Right cardiac atrium (tissue), 5 donors: ENCODE results near the gene UBE2F. TPM values are rescaled to one million over a fixed set of nuclear protein-coding genes. Genes with fewer than 3 reads are reported as not detected.
A peak's percentile ranks its signal among the peaks of the same experiment; 100 is the strongest.

Experiments used
- ATAC-seq, 2 donors: fragments of 200-7000 bp; cut with Tn5 transposase; one replicate each; pipeline versions ENCODE4 v1.8.0 to v1.9.1; 2020; ENCODE audit warnings: moderate library complexity in 2 of 2, mild to moderate bottlenecking in 1 of 2
- DNase-seq, 3 donors: peaks; one replicate each; pipeline ENCODE4 v3.0.0-alpha.2; 2020
- H3K27ac ChIP-seq: one replicate; pipeline ENCODE4 v1.5.1; 2013; ENCODE audit warnings: mild to moderate bottlenecking, low read length, control low read depth, moderate library complexity
- H3K27me3 ChIP-seq: one replicate; pipeline ENCODE4 v1.6.1; 2013; ENCODE audit not compliant: control insufficient read depth, insufficient read depth
- H3K4me1 ChIP-seq: one replicate; pipeline ENCODE4 v1.6.1; 2013; ENCODE audit warnings: low read length; ENCODE audit not compliant: control insufficient read depth, insufficient read depth
- H3K4me3 ChIP-seq: one replicate; pipeline ENCODE4 v1.5.1; 2013; ENCODE audit warnings: low read length, control low read depth
- H3K9me3 ChIP-seq: one replicate; pipeline ENCODE4 v1.6.1; 2013; ENCODE audit warnings: low read length; ENCODE audit not compliant: control insufficient read depth
- WGBS: extraction: QIAGEN DNeasy Blood & Tissue Kit; methylation state at CpG from one replicate; pipeline ENCODE4 v1.1.7; 2013; 5-methylcytosine and 5-hydroxymethylcytosine counted together
- intact Hi-C, 4 donors: fragments of 100-400 bp; cut with DNase I; formaldehyde crosslinking; loops; one replicate each; pipeline versions ENCODE4 v1.11.0 to v1.14.0; 2022 to 2023
- polyA plus RNA-seq: library from polyadenylated mRNA; stranded (reverse); fragments of 200-250 nt; gene quantifications from one replicate; pipeline ENCODE4 v1.2.3, GENCODE V29; 2013
- total RNA-seq, 4 donors: library from RNA; stranded (reverse); fragmentation: NEBNext Ultra II Directional; extraction: Animal tissue kit (Norgen Biotek cat#: 25700); gene quantifications; one replicate each; pipeline ENCODE4 v1.2.1, GENCODE V29; 2021
- donor health status: healthy with polysubstance abuse.
- donor health status: DM: no; HTN: yes; CAD: no.
- donor health status: DM: no; HTN: no; CAD: no.
- donor health status: DM: no; HTN: yes; CAD: no; lungs with severe emphysema.
- donor health status: DM: yes; HTN: yes; CAD: no.

UBE2F gene
- total and polyA plus RNA-seq, 5 donors = 95.9 to 118 (median 106) TPM

DNA sequence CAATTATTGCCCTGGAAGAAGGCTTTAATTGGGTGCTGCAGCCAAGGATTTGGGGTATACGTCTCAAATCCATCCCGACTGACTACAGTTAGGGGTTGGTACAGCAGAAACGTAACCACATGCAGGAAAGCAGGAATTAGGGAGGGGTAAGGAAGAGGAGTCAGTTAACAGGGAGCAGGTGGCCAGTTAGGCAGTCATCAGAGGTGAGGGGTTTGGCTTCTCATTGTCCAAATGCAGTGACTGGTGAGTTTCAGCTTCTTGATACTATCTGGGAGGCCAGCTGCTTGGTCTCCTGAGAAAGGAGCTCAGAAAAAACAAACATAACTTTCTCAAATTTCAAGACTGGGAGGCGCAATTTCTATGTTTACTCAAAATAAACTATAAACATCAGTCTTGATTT is 38.8 kb upstream of the UBE2F start:
- 85% methylated on average over 4 of the region's 4 CpGs for WGBS
- H3K4me3 ChIP-seq = no peak overlapping the region
- no peak for ATAC-seq
- no peaks in the 10 kb centered on the region for H3K4me1 ChIP-seq
- H3K9me3 ChIP-seq = no peaks in the 10 kb centered on the region
- H3K27me3 ChIP-seq = no peaks in the 10 kb centered on the region
- H3K27ac ChIP-seq = no peak overlapping the region
- DNase-seq = no peak
- intact Hi-C loops = no loop called here

- DNase-seq = no peak
- Histone ChIP-seq H3K27me3 (no peaks in the 10 kb centered on the region), H3K27ac (no peak overlapping the region), H3K4me3 (no peak overlapping the region), H3K4me1 (no peaks in the 10 kb centered on the region), H3K9me3 (no peaks in the 10 kb centered on the region)
- intact Hi-C loops = no loop called here
- no peak for ATAC-seq
- WGBS = 96% methylated on average over 9 of the region's 9 CpGs
Observed at GRCh38 chr2:237929979-237930378, 36.8 kb upstream of the UBE2F start.

GRCh38 chr2:237931205-237931721 is 35.6 kb upstream of the UBE2F start:
- intact Hi-C loops = no loop called here
- Histone ChIP-seq H3K27me3 (no peaks in the 10 kb centered on the region), H3K4me3 (no peak overlapping the region), H3K4me1 (no peaks in the 10 kb centered on the region), H3K9me3 (no peaks in the 10 kb centered on the region), H3K27ac (no peak overlapping the region)
- ATAC-seq = no peak
- WGBS = 62% methylated on average over 9 of the region's 9 CpGs
- no peak for DNase-seq

DNA sequence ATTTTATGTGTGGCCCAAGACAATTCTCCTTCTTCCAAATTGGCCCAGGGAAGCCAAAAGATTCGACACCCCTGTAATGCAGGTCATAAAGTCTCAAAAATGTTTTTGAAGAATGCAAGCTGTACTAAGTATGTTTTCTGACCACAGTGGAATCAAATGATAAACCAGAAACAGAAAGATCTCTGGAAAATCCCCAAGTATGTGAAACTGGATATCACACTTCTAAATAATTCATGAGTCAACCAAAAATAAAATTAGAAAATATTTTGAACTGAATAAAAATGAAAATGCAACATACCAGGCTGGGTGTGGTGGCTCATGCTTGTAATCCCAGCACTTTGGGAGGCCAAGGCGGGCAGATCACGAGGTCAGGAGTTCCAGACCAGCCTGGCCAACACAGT is 34.1 kb upstream of the UBE2F start:
- Histone ChIP-seq H3K4me1 (no peaks in the 10 kb centered on the region), H3K27ac (no peak overlapping the region), H3K9me3 (no peaks in the 10 kb centered on the region), H3K27me3 (no peaks in the 10 kb centered on the region), H3K4me3 (no peak overlapping the region)
- DNase-seq (no peak), ATAC-seq (no peak)
- 73% methylated on average over 3 of the region's 3 CpGs for WGBS
- intact Hi-C loops = no loop called here

DNA sequence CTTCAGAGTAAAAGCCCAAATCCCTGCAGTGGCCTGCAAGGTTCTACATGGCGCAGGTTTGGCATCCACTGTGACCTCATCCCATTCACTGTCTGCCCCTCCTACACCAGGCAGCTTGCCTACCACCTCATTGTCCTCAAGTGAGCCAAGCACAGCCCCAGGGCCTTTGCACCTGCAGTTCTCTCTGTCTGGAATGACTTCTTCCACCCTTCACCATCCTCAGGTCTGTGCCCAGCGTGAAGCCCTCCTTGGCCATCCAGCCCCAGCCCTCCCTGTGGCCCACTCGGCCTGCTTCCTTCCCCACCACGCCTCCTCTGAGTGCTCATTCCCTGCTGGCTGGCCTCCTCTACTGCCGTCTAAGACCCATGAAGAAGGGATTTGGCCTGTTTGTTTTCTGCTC is 32.6 kb upstream of the UBE2F start:
- Histone ChIP-seq H3K27me3 (no peaks in the 10 kb centered on the region), H3K27ac (no peak overlapping the region), H3K4me1 (no peaks in the 10 kb centered on the region), H3K4me3 (no peak overlapping the region), H3K9me3 (no peaks in the 10 kb centered on the region)
- ATAC-seq (no peak), DNase-seq (no peak)
- WGBS = 94% methylated on average over 5 of the region's 5 CpGs
- intact Hi-C loops = no loop called here

DNA sequence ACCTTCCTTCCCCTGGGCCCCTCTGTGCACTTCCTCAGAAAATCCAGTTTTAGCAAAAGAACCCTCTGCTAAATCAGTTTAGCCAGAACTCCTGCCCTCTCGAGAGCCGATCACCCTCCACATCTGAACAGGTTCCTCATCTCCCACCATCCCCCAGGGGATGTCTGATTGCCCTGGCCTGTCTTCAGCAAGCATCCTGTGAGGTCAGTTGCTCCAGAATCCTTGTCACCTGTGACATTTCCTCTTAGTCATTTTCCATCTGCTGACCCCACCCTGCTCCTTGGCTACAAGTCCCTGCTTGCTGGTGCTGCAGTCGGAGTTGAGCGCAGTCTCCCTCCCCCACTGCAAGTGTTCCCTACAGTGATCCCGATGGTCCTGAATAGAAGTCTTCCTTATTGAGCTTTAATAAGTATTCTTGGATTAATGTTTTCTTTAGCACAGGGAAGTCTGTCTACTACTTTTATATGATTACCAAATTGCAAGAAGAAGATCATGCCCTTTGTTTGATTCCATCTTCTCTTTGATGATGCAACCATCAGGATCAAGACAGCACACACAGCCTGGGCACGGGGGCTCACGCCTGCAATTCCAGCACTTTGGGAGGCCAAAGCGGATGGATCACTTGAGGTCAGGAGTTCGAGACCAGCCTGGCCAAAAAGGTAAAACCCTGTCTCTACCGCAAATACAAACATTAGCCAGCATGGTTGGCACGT is 30.9 kb upstream of the UBE2F start:
- H3K4me1 ChIP-seq = no peaks in the 10 kb centered on the region

GRCh38 chr2:237939251-237939650 is 27.6 kb upstream of the UBE2F start:
- no peak for DNase-seq
- no peaks in the 10 kb centered on the region for H3K27me3 ChIP-seq
- H3K27ac ChIP-seq = no peak overlapping the region
- intact Hi-C loops = no loop called here
- no peaks in the 10 kb centered on the region for H3K9me3 ChIP-seq
- no peaks in the 10 kb centered on the region for H3K4me1 ChIP-seq
- ATAC-seq = no peak
- H3K4me3 ChIP-seq = no peak overlapping the region

More for the DNA sequence above, 30.9 kb upstream of the UBE2F start:
- ATAC-seq (peak; percentile 57 to 92), DNase-seq (peak in 1 of 3 donors; percentile 34)
- no peaks in the 10 kb centered on the region for H3K27me3 ChIP-seq
- no peak overlapping the region for H3K4me3 ChIP-seq
- intact Hi-C loops = no loop called here
- WGBS = 76% methylated on average over 11 of the region's 11 CpGs
- H3K9me3 ChIP-seq = no peaks in the 10 kb centered on the region
- no peak overlapping the region for H3K27ac ChIP-seq

DNA sequence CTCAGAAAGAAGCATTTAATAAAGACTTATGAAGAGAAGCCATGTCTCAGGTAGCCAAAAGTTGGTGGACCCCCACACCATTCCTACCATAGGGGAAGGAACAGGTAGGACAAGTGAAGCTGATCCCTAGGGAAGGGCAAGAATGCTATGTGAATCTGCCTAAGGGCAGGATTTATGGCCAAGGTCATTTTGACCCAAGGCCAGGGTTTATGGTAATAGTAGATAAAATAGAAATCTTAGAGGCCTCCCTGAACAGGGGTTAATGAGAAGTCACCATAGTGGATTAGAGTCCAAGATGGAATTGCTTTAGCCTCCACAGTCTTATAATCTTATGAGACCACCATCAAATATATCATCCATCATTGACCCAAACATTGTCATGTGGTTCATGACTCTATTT is 26.0 kb upstream of the UBE2F start:
- no peak for DNase-seq

DNA sequence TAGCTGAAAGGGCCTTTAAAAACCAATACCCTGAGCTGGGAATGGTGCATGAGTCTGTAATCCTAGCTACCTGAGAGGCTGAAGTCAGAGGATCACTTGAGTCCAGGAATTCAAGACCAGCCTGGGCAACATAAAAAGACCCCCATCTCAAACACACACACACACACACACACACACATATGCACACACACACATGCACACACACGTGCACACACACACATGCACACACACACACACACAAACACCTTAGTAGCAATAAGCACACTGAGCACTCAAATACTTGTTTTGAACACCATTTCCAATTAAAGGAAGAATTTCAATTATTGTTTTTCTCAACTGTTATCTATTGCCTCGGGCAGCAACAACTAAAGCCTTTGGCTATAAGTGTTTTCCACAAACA is 25.6 kb upstream of the UBE2F start:
- DNase-seq (no peak), ATAC-seq (no peak)
- Histone ChIP-seq H3K9me3 (no peaks in the 10 kb centered on the region), H3K27ac (no peak overlapping the region), H3K27me3 (no peaks in the 10 kb centered on the region), H3K4me3 (no peak overlapping the region), H3K4me1 (no peaks in the 10 kb centered on the region)
- intact Hi-C loops = no loop called here
- WGBS = 75% methylated on average over 2 of the region's 2 CpGs

More for the DNA sequence above, 26.0 kb upstream of the UBE2F start:
- H3K4me3 ChIP-seq = no peak overlapping the region
- ATAC-seq = no peak
- H3K27ac ChIP-seq = no peak overlapping the region
- no peaks in the 10 kb centered on the region for H3K9me3 ChIP-seq
- H3K4me1 ChIP-seq = no peaks in the 10 kb centered on the region
- H3K27me3 ChIP-seq = no peaks in the 10 kb centered on the region
- intact Hi-C loops = no loop called here

GRCh38 chr2:237942513-237942899 is 24.3 kb upstream of the UBE2F start:
- H3K4me3 ChIP-seq = no peak overlapping the region
- 43% methylated on average over 3 of the region's 3 CpGs for WGBS
- no peaks in the 10 kb centered on the region for H3K4me1 ChIP-seq
- no peak for DNase-seq
- no peak overlapping the region for H3K27ac ChIP-seq
- intact Hi-C loops = no loop called here
- no peaks in the 10 kb centered on the region for H3K27me3 ChIP-seq
- ATAC-seq = peak; percentile 49 to 79
- H3K9me3 ChIP-seq = no peaks in the 10 kb centered on the region

DNA sequence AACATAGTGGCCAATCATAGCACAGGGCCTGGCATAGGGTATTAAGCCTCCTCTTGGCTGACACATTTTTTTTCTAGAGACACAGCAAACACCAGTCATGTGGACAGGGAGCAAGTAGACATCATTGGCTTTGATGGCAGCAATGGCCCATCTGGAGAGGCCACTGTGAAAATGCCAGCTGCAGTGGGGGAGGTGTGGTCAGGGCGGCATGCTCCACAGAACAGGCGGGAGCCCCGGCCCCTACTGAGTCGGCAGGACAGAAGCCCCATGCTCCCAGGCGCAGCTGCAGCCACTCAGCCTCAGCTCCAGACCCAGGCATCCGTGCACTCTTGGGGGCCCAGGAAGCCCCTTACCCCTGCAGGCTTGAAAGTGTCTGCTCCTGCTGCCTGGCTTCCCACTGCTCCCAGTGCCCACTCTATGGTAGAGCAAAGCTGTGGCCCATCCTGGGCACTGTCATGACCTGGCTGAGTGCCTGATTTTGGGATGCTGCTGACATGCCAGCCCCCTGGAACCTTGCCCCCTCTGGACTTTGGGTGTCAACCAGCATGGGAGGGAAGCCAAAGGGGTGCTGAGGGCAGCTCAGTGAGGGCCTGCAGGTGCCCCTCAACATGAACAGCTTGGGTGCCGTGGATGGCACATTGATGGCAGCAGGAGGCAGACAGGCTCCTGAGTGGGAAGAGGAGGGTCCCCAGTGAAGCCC is 23.3 kb upstream of the UBE2F start:
- H3K27me3 ChIP-seq = no peaks in the 10 kb centered on the region
- no peaks in the 10 kb centered on the region for H3K4me1 ChIP-seq
- no peaks in the 10 kb centered on the region for H3K9me3 ChIP-seq
- intact Hi-C loops = no loop called here
- 95% methylated on average over 7 of the region's 7 CpGs for WGBS
- H3K27ac ChIP-seq = no peak overlapping the region
- H3K4me3 ChIP-seq = no peak overlapping the region
- DNase-seq (no peak), ATAC-seq (no peak)
